ENCODE results near the gene CENPS.

DNA sequence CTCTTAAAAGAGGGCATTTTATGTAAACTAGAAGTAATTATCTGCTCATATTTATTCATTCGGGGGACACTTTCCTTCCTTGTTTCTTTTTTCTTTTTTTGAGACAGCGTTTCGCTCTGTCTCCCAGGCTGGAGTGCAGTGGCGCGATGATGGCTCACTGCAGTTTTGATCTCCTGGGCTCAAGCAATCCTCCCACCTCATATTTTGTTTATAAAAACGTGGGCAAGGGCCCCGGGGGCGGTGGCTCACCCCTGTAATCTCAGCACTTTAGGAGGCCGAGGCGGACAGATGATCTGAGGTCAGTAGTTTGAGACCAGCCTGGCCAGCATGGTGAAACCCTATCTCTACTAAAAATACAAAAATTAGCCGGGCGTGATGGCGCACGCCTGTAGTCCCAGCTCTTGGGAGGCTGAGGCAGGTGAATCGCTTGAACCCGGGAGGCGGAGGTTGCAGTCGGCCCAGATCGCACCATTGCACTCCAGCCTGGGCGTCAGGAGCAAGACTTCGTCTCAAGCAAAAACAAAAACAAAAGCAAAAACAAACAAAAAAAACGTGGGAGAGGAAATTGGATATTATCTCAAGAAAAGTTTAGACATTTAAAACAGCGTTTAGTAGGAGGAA, 43.0 kb downstream of the CENPS start:
- TF ChIP-seq, protein P1, sequence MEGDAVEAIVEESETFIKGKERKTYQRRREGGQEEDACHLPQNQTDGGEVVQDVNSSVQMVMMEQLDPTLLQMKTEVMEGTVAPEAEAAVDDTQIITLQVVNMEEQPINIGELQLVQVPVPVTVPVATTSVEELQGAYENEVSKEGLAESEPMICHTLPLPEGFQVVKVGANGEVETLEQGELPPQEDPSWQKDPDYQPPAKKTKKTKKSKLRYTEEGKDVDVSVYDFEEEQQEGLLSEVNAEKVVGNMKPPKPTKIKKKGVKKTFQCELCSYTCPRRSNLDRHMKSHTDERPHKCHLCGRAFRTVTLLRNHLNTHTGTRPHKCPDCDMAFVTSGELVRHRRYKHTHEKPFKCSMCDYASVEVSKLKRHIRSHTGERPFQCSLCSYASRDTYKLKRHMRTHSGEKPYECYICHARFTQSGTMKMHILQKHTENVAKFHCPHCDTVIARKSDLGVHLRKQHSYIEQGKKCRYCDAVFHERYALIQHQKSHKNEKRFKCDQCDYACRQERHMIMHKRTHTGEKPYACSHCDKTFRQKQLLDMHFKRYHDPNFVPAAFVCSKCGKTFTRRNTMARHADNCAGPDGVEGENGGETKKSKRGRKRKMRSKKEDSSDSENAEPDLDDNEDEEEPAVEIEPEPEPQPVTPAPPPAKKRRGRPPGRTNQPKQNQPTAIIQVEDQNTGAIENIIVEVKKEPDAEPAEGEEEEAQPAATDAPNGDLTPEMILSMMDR (IDR thresholded peaks at IDR 0.05): no peak
- TF ChIP-seq POLR2A (IDR thresholded peaks at IDR 0.05) (no peak), POLR2AphosphoS5 (IDR thresholded peaks at IDR 0.05) (no peak)
